ENCODE data around the gene TNS3.

Gene TNS3

DNA sequence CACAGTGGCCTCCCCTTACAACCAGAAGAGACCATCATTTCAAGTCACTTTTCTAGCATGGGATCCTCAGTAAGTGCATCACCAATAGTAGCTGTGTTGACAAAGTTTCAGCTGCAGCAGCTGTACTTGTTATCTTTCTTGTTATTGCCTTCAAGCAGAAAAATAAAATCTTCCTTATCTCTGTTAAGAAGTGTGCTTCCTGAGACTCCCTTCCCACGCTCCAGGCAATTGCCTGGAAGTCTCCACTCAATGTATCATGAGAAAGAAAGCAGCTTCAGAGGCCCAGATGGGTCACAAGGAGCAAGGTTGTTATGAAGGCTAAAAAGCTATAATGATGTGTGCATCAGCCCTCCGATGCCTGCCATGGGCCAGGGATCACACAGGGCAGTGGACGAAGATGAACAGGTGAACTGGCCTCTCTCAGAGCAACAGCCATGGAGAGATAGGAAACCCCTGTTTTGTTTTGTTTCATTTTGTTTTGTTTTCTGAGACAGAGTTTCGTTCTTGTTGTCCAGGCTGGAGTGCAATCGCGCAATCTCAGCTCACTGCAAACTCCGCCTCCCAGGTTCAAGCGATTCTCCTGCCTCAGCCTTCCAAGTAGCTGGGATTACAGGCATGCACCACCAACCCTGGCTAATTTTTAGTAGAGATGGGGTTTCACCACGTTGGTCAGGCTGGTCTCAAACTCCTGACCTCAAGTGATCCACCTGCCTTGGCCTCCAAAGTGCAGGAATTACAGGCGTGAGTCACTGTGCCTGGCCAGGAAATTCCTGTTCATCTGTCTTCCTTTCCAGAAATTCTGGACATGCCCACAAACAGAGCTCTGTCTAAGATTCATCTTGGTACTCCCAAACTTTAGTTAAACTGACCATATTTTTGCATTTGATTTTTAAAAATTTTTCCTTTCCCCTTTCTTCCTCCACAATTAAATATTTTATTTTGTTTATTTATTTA is 340.5 kb downstream of the TNS3 start:
- DNase-seq: no peak

DNA sequence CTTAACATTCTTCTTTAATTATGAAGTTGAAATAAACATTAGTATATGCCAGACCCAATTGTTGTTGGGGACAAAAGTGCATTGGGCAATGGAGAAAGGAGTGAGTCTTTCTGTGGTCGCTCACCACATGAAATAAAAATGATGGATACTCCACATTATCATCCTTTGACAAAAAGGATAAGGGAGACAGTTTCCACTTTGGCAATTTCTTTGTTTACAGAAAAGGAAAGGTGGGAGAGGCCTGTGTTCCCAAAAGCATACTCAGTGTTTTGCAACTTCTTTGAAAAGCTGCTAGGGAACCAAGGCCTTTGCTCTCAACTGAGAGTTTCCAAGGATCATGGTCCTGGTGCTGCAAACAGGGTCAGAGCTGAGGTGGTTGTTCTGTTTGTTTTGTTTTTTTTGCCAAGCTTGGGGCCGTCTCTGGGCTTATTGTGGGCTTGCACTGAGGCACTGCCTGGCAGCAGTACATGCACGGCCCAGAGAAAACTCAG is 341.9 kb downstream of the TNS3 start:
- no peak for DNase-seq

DNA sequence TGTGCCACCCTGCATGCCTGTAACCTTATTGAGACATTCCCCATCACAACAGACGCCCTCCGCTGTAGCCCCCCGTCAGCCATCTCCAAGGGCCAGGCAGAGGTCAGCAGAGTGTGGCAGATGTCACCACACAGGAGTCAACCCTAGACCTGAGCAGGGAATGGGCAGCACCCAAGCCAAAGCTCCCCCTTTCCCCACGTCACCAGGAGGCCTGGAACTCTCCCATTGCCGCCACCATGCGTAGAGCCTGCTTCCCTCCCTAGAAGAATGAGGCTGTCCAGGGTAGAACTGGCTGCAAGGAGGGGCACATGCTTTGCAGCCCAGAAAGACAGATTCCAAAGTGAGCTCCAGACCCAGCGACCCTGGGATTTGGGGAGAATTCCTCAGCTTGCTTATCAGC is 342.9 kb downstream of the TNS3 start:
- no peak for DNase-seq

DNA sequence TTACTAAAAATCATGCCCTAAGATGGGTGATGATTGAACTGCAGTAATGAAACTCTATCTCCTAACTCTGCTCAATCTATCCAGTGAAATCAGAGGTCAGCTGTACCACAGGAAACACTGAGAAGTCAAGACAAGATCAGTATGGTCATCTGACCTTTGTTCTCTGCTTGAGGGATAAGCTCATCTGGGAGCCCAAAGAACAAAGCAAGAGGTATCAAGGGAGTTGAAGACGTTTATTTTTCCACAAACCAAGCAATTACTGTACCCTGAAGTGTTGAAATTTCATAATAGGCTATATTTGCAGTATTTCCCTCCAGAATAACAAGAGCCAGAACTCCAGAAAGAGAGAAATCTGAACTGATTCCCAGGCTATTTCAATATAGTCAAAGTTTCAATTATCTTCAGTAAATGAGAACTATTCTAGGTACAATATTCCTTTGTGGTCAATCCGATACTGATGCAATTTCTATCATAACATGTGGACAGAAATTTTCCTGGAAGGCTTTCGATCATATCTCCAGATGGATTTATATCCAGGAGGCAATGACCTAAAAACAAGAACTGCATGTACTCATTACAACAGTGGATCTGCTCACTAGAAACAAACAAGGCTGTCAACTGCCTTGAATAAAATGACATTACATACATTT is 345.3 kb downstream of the TNS3 start:
- DNase-seq: no peak

DNA sequence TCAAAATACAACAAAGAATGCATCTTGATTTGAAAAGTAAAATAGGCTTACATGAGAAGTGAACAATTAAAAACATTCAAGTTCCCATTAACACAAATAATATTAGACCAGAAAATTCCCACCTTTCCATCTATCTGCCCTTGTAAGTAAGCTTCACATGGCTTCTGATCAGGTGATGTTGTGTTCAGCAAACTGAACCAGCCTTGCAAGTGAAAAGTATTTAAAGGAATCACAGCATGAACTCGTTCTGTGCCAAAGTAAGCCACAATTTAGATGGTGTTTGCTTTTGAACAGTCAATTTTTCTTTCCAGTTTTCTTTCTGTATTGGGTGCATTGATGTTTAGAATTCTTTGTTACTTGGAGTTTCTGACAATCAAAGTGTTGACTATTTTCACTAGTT is 347.9 kb downstream of the TNS3 start:
- no peak for DNase-seq

DNA sequence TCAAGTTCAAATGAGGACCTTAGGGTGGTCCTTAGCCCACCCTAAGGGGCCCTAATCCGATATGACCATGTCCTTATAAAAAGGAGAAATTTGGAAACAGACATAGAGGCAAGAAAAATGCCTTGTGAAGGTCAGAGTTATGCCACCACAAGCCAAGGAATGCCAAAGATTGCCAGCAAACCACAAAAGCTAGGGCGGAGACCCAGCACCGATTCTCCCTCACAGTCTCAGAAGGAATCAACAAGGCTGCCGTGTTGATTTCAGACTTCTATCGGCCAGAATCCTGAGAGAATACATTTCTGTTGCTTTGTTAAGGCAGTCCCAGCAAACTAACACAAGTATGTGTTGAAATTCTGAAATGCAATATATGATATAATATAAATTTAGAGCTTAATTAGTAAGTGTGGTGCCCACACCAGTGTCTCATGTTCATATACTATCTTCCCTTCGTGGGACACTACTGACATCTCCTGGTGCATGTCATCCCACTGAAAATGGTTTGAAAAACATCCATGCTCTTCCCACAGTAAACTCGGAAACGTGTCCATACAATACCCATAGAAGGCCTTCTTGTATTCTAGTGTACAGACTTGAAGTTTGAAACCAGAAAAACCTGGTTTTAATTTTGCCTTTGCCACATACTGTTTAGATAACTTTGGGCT is 349.0 kb downstream of the TNS3 start:
- no peak for DNase-seq

DNA sequence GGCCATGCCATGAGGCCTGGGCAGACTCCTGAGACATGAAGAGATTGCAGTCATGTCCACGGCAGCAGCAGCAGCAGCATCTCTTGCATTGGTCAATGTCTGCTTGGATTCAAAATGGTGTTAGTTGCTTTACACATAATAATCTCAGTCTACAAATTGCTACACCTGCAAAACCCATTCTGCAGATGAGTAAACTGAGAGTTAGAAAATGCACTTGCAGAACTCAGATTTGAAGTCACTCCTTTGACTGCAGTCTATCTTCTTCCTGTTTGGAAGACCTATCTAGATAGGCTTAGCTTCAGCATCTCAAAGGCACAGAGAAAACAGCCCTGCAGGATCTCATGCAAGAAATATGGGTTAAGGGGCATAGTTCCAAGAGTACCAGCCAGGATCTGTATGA is 350.3 kb downstream of the TNS3 start:
- DNase-seq: no peak

DNA sequence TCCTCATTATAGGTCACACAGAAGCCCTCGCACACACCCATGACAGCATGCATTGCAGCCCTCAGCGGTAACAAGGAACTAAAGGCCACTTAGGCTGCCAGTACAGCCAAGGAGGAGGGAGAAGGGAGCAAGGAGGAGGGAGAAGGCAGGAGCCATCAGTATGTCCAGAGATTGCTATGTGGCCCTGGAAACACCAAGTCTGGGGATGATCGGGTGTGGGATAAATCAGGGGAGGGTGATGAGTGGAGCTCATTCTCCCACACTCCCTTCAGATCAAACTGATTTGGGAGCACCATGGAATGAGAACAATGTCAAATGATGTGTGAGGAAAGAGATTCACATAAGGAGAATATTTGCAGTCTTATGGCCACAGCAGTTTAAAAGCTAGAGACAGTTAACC is 350.9 kb downstream of the TNS3 start:
- DNase-seq: no peak

DNA sequence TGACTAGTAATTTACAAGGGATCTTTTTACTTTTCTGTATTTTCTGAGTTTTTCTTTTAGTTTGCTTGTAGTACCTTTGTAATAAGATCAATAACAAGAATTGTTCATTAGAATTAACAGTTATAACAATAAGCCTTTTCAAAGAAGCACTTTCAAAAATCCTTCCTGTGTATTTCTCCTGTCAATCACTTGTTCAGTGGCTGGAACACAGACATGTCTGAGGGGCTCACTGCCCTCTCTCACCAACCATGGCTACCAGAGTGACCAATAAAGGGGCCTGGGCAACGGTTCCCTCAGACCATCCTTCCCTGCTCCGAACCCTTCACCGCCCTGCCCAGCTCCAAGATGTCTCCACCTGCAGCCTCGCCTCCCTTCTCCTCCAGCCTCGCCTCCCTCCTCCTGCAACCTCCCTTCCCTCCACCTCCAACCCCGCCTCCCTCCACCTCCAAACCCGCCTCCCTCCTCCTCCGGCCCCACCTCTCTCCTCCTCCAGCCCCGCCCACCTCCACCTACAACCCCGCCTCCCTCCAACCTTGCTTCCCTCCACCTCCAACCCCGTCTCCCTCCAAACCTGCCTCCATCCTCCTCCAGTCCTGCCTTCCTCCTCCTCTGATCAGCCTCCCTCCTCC is 353.4 kb downstream of the TNS3 start:
- DNase-seq: no peak

DNA sequence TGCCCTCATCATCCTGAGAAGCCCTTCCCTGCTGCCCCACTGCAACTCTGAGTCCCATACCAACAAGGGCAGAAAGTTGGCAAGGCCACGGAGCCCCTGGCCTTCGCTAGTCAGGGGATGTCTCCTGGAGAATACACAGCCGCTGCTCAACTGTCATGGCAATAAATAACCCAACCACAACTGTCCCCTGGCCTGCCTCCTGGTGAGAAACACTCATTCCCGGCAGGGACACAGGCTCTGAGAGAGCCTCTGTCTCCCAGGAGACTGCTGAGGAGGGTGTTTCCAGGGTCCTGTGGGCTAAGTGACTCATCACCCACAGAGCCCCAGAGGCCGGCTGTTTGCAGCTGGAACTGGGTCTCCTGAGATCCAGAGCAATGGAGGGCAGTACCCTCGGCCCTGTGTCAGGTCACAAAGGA is 354.1 kb downstream of the TNS3 start:
- DNase-seq: no peak

DNA sequence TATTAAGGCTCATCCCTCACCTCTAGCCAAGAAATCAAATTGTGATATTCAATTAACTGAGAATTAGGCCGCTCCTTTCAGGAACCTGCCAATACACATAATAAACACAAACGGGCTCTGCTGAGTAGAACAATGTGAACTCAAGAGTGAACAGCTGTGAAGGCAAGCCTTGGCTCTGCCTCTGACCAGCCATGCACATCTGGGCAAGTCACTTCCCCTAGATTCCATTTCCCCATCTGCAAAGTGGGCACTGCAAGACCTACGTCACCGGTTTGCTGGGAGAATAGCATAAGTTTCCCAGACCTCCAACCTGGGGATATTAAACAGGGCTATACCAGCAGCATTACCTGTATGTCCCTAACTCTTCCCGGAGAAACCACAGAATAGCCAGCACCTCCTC is 355.2 kb downstream of the TNS3 start:
- DNase-seq: no peak

DNA sequence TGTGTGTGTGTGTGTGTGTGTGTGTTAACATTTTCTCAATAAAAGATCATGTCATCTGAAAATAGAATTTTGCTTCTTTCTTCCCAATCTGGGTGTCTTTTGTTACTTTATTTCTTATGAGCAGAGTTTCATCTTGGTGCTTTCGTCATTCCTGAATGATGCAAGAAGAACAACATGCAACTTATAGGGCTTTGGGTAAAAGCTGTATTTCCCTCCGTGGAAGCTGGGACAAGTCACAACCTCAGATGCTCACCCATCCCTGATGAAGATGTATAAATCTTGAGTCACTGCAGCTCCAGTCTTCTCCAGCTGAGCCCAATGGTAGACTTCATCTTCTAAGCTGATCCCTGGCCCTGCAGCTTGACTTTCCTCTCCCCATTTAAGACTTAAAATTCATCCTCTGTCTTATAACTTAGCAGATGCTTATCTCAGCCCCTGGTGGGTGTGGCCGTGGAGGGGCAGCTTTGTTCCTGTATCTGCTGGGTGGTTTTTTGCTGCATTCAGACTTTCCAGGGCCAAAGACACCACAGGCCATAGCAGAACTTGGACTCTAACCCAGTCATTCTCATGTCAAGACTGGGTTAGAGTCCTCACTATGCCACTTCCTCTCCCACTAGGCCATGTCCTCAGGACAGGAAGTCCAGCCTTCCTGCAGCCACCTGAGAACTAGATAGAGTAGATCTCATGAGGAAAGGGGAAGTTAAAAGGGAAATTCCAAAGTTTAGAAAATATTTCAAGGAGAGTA is 356.4 kb downstream of the TNS3 start:
- DNase-seq: no peak

All from activated gamma-delta T cell (primary cell).